ENCODE results near the gene SYT12. TPM values are rescaled to one million over a fixed set of nuclear protein-coding genes. Genes with fewer than 3 reads are reported as not detected.

Gene SYT12
- total RNA-seq, 3 donors from 2014 or later (not counting 1 experiment from before 2014, with no cell fraction given) = not detected

- no peak for TF ChIP-seq CTCF (IDR thresholded peaks at IDR 0.05)
- peaks cover 12% of the 10 kb centered on the region for H3K27me3 ChIP-seq (ENCODE audit: control insufficient read depth, insufficient read depth, low read length)
- Mint-ChIP-seq H3K36me3 (no peaks in the 10 kb centered on the region), H3K27me3 (ENCODE audit: low read depth in 2 of 2) (peaks cover 19% of the 10 kb centered on the region in 2 donors), H3K4me3 (no peak overlapping the region), H3K4me1 (peaks cover 0 to 6% of the 10 kb centered on the region in 2 donors), H3K9me3 (no peaks in the 10 kb centered on the region), H3K27ac (no peak overlapping the region)
- no peak for ATAC-seq
- H3K36me3 ChIP-seq (ENCODE audit: control insufficient read depth, insufficient read depth, low read length) = no peaks in the 10 kb centered on the region
- DNase-seq = no peak
- H3K27ac ChIP-seq (ENCODE audit: low read length) = no peak overlapping the region
- WGBS (ENCODE audit: insufficient coverage) = 93% methylated on average over 10 of the region's 10 CpGs
- no peaks in the 10 kb centered on the region for H3K9me3 ChIP-seq (ENCODE audit: control insufficient read depth, insufficient read depth, low read length)
- intact Hi-C loops (cut with micrococcal nuclease) = no loop called here
- H3K4me3 ChIP-seq (ENCODE audit: low read length) = no peak overlapping the region
- H3K4me1 ChIP-seq (ENCODE audit: control insufficient read depth, insufficient read depth, low read length) = peaks cover 5% of the 10 kb centered on the region
These were observed 34.3 kb downstream of the SYT12 start for GRCh38 chr11:67057205-67057672.

- Mint-ChIP-seq H3K36me3 (no peaks in the 10 kb centered on the region), H3K27ac (no peak overlapping the region), H3K9me3 (no peaks in the 10 kb centered on the region), H3K4me3 (no peak overlapping the region), H3K4me1 (peaks cover 0 to 6% of the 10 kb centered on the region in 2 donors), H3K27me3 (ENCODE audit: low read depth in 2 of 2) (peaks cover 19% of the 10 kb centered on the region in 2 donors)
- peaks cover 12% of the 10 kb centered on the region for H3K27me3 ChIP-seq (ENCODE audit: control insufficient read depth, insufficient read depth, low read length)
- no peak overlapping the region for H3K4me3 ChIP-seq (ENCODE audit: low read length)
- H3K4me1 ChIP-seq (ENCODE audit: control insufficient read depth, insufficient read depth, low read length) = peaks cover 5% of the 10 kb centered on the region
- H3K36me3 ChIP-seq (ENCODE audit: control insufficient read depth, insufficient read depth, low read length) = no peaks in the 10 kb centered on the region
- no peak overlapping the region for H3K27ac ChIP-seq (ENCODE audit: low read length)
- no peak for TF ChIP-seq CTCF (IDR thresholded peaks at IDR 0.05)
- no peaks in the 10 kb centered on the region for H3K9me3 ChIP-seq (ENCODE audit: control insufficient read depth, insufficient read depth, low read length)
- WGBS (ENCODE audit: insufficient coverage) = 81% methylated on average over 8 of the region's 8 CpGs
- ATAC-seq (no peak), DNase-seq (no peak)
- intact Hi-C loops (cut with micrococcal nuclease) = no loop called here
These were observed 35.6 kb downstream of the SYT12 start for GRCh38 chr11:67058506-67058905.

- Mint-ChIP-seq H3K4me3 (no peak overlapping the region), H3K27me3 (ENCODE audit: low read depth in 2 of 2) (peaks cover 12 to 16% of the 10 kb centered on the region in 2 donors), H3K27ac (no peak overlapping the region), H3K9me3 (no peaks in the 10 kb centered on the region), H3K4me1 (peaks cover 0 to 6% of the 10 kb centered on the region in 2 donors), H3K36me3 (no peaks in the 10 kb centered on the region)
- ATAC-seq (no peak), DNase-seq (no peak)
- Histone ChIP-seq H3K4me3 (ENCODE audit: low read length) (no peak overlapping the region), H3K4me1 (ENCODE audit: control insufficient read depth, insufficient read depth, low read length) (peaks cover 5% of the 10 kb centered on the region), H3K36me3 (ENCODE audit: control insufficient read depth, insufficient read depth, low read length) (no peaks in the 10 kb centered on the region), H3K27ac (ENCODE audit: low read length) (no peak overlapping the region), H3K27me3 (ENCODE audit: control insufficient read depth, insufficient read depth, low read length) (peaks cover 10% of the 10 kb centered on the region), H3K9me3 (ENCODE audit: control insufficient read depth, insufficient read depth, low read length) (no peaks in the 10 kb centered on the region)
- no peak for TF ChIP-seq CTCF (IDR thresholded peaks at IDR 0.05)
- intact Hi-C loops (cut with micrococcal nuclease) = no loop called here
- 85% methylated on average over 3 of the region's 3 CpGs for WGBS (ENCODE audit: insufficient coverage)
These were observed 36.7 kb downstream of the SYT12 start for GRCh38 chr11:67059671-67060070.

DNA sequence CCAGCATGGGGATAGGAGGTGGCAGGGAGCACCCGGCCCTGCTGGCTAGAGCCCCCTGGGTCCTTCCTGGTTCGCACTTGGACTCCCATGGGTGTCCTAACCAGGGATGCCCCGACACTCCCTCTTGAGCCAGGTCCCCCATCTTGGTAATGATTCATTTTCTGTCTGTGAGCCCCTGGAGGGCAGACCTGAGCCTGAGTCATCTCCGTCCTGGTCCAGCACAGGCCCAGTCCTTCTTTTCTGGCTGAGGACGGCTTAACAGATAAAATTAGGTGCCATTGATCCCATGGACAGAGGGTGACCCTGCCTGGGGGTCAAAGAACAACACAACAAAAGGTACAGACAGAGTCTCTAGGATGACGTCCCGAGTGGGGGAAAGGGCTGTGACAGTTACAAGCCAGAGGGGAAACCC is 37.2 kb downstream of the SYT12 start:
- no peak for ATAC-seq
- H3K4me1 ChIP-seq (ENCODE audit: control insufficient read depth, insufficient read depth, low read length) = peaks cover 5% of the 10 kb centered on the region
- no peak overlapping the region for H3K27ac ChIP-seq (ENCODE audit: low read length)
- 84% methylated on average over 7 of the region's 7 CpGs for WGBS (ENCODE audit: insufficient coverage)
- H3K27ac Mint-ChIP-seq = no peak overlapping the region
- peaks cover 0 to 6% of the 10 kb centered on the region in 2 donors for H3K4me1 Mint-ChIP-seq
- intact Hi-C loops (cut with micrococcal nuclease) = no loop called here
- no peaks in the 10 kb centered on the region for H3K9me3 ChIP-seq (ENCODE audit: control insufficient read depth, insufficient read depth, low read length)
- no peak for TF ChIP-seq CTCF (IDR thresholded peaks at IDR 0.05)
- H3K27me3 Mint-ChIP-seq (ENCODE audit: low read depth in 2 of 2) = peaks cover 9 to 16% of the 10 kb centered on the region in 2 donors
- H3K27me3 ChIP-seq (ENCODE audit: control insufficient read depth, insufficient read depth, low read length) = peaks cover 9% of the 10 kb centered on the region
- H3K36me3 ChIP-seq (ENCODE audit: control insufficient read depth, insufficient read depth, low read length) = no peaks in the 10 kb centered on the region
- no peaks in the 10 kb centered on the region for H3K9me3 Mint-ChIP-seq
- H3K4me3 Mint-ChIP-seq = no peak overlapping the region
- H3K36me3 Mint-ChIP-seq = no peaks in the 10 kb centered on the region
- no peak for DNase-seq
- no peak overlapping the region for H3K4me3 ChIP-seq (ENCODE audit: low read length)
